Non-pigmented ciliary epithelial cell (primary cell): ENCODE results near the gene SIX1.

ENCODE experiments used
- DNase-seq: peaks from one replicate; pipeline ENCODE4 v3.0.0-alpha.2; 2010; ENCODE audit warnings: low read depth

Gene SIX1

GRCh38 chr14:60642270-60643140 is 6.8 kb downstream of the SIX1 start:
- no peak for DNase-seq

GRCh38 chr14:60641742-60642269 is 7.5 kb downstream of the SIX1 start:
- no peak for DNase-seq

GRCh38 chr14:60640859-60641741 is 8.2 kb downstream of the SIX1 start:
- no peak for DNase-seq

GRCh38 chr14:60639674-60640073 is 9.6 kb downstream of the SIX1 start:
- no peak for DNase-seq

- no peak for DNase-seq
Measured at GRCh38 chr14:60637479-60638315, 11.6 kb downstream of the SIX1 start.

- DNase-seq, result no peak
Measured at GRCh38 chr14:60636879-60637478, 12.3 kb downstream of the SIX1 start.

GRCh38 chr14:60634153-60634552 is 15.1 kb downstream of the SIX1 start:
- DNase-seq, result no peak

- DNase-seq, result no peak
Measured at GRCh38 chr14:60632777-60633176, 16.5 kb downstream of the SIX1 start.

- DNase-seq, result no peak
Measured at GRCh38 chr14:60632257-60632656, 17.0 kb downstream of the SIX1 start.

GRCh38 chr14:60631842-60632241 is 17.4 kb downstream of the SIX1 start:
- DNase-seq, result no peak

GRCh38 chr14:60630129-60630528 is 19.1 kb downstream of the SIX1 start:
- no peak for DNase-seq

- DNase-seq, result no peak
Measured at GRCh38 chr14:60628892-60629291, 20.4 kb downstream of the SIX1 start.

GRCh38 chr14:60622917-60623257 is 26.4 kb downstream of the SIX1 start:
- DNase-seq, result peak; percentile 62

GRCh38 chr14:60622210-60622916 is 26.9 kb downstream of the SIX1 start:
- DNase-seq, result no peak

- DNase-seq, result no peak
Measured at GRCh38 chr14:60621386-60621785, 27.9 kb downstream of the SIX1 start.

- DNase-seq, result no peak
Measured at GRCh38 chr14:60618241-60618640, 31.0 kb downstream of the SIX1 start.

GRCh38 chr14:60616461-60616959 is 32.8 kb downstream of the SIX1 start:
- DNase-seq, result no peak

- DNase-seq, result no peak
Measured at GRCh38 chr14:60602291-60602690, 47.0 kb downstream of the SIX1 start.

- DNase-seq, result no peak
Measured at GRCh38 chr14:60599727-60600126, 49.5 kb downstream of the SIX1 start.

GRCh38 chr14:60596139-60596538 is 53.1 kb downstream of the SIX1 start:
- DNase-seq, result no peak

GRCh38 chr14:60594062-60594461 is 55.2 kb downstream of the SIX1 start:
- no peak for DNase-seq
